Bronchial epithelial cell (primary cell): ENCODE measurements around the gene OGFR. TPM values are rescaled to one million over a fixed set of nuclear protein-coding genes. Genes with fewer than 3 reads are reported as not detected.

Experiments used
- DNase-seq: peaks from one replicate; pipeline ENCODE4 v3.0.0-alpha.2; 2010; ENCODE audit warnings: low read depth
- FAIRE-seq: peaks from 2 replicates; lab custom pipeline; 2011; peaks lifted over from hg19 to GRCh38; lab: Jason Lieb, UNC
- H3K27me3 ChIP-seq: 2 replicates; pipeline ENCODE4 v1.5.1; 2011; ENCODE audit warnings: low read length; ENCODE audit not compliant: control insufficient read depth, insufficient read depth
- H3K36me3 ChIP-seq: 2 replicates; pipeline ENCODE4 v1.5.1; 2011; ENCODE audit warnings: low read length; ENCODE audit not compliant: control insufficient read depth, insufficient read depth
- H3K4me3 ChIP-seq: 2 replicates; pipeline ENCODE4 v1.5.1; 2011; ENCODE audit warnings: mild to moderate bottlenecking, low read depth, low read length, control low read depth
- total RNA-seq: library from RNA; depleted of rRNA; stranded (reverse); fragments of >200 nt; gene quantifications from 2 replicates; pipeline ENCODE4 v1.2.1, GENCODE V29; 2014
- TF ChIP-seq, protein P1 (sequence below): IDR thresholded peaks from 2 replicates; pipeline ENCODE4 v1.5.1; 2011; ENCODE audit warnings: mild to moderate bottlenecking, moderate library complexity, low read length, control low read depth, inconsistent platforms; ENCODE audit not compliant: insufficient read depth, severe bottlenecking

Gene OGFR
- total RNA-seq, 1 donor from 2014 or later: 16.1 TPM

DNA sequence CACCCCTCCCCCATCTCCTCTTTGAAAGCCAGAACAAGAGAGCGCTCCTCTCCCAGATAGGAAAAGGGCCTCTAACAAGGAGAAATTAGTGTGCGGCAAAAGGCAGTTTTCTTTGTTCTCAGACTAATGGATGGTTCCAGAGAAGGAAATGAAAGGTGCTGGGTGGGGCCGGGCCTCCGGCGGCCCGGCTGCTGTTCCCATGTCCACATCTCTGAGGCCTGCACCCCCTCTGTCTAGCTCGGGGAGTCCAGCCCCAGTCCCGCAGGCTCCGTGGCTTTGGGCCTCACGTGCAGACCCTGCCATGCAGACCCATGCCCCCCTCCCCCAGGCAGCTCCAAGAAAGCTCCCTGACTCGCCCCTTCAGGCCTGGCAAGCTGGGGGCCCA lies 44.2 kb upstream of the OGFR start:
- TF ChIP-seq, protein P1, sequence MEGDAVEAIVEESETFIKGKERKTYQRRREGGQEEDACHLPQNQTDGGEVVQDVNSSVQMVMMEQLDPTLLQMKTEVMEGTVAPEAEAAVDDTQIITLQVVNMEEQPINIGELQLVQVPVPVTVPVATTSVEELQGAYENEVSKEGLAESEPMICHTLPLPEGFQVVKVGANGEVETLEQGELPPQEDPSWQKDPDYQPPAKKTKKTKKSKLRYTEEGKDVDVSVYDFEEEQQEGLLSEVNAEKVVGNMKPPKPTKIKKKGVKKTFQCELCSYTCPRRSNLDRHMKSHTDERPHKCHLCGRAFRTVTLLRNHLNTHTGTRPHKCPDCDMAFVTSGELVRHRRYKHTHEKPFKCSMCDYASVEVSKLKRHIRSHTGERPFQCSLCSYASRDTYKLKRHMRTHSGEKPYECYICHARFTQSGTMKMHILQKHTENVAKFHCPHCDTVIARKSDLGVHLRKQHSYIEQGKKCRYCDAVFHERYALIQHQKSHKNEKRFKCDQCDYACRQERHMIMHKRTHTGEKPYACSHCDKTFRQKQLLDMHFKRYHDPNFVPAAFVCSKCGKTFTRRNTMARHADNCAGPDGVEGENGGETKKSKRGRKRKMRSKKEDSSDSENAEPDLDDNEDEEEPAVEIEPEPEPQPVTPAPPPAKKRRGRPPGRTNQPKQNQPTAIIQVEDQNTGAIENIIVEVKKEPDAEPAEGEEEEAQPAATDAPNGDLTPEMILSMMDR: no peak
- DNase-seq (no peak), FAIRE-seq (no peak)
- Histone ChIP-seq H3K4me3 (no peak overlapping the region), H3K27me3 (peaks cover 13% of the 10 kb centered on the region), H3K36me3 (no peaks in the 10 kb centered on the region)

DNA sequence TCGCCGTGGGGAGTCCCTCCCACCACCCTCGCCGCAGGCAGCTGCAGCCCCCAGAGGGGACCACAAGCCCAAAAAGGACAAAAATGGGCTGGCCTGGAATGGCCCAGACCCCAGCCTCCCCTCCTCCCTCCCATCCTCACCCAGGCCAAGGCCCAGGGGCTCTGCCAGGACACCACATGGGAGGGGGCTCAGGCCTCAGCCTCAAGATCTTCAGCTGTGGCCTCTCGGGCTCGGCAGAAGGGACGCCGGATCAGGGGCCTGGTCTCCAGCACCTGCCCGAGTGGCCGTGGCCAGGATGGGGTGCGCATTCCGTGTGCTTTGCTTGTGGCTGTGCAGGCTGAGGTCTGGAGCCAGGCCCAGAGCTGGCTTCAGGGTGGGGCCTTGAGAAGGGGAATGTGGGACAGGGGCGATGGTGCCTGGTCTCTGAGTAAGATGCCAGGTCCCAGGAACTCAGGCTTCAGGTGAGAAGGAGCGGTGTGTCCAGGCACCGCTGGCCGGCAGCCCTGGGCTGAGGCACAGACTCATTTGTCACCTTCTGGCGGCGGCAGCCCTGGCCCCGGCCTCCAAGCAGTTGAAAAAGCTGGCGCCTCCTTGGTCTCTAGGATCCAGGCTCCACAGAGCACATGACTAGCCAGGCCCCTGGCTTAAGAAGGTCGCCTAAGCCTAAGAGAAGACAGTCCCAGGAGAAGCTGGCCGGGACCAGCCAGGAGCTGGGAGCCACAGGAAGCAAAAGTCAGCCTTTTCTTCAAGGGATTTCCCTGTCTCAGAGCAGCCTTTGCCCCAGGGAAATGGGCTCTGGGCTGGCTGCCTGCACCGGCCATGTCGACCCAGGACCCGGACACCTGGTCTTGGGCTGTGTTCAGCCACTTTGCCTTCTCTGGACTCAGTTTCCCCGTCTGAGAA lies 43.5 kb upstream of the OGFR start:
- H3K27me3 ChIP-seq: peaks cover 15% of the 10 kb centered on the region
- FAIRE-seq (no peak), DNase-seq (no peak)
- TF ChIP-seq, protein P1: no peak
- H3K36me3 ChIP-seq: no peaks in the 10 kb centered on the region
- no peak overlapping the region for H3K4me3 ChIP-seq

DNA sequence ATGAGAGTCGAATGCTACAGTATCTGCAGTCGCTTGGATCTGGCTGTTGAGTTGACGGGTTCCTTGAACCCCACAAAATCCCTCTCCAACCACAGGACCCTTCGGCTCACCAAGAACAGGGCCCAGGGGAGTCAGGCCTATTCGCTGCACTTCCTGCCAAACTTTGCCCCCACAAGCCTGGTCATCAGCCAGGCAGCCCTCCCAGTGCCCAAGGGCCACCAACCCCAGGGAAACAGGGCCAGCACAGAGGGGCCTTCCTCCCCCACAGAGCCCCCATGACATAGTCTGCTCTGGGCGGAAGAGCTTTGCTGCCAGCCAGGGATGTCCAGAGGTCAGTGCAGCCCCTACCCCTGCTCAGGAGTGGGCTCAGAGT lies 42.9 kb upstream of the OGFR start:
- TF ChIP-seq, protein P1: no peak
- no peak for DNase-seq
- Histone ChIP-seq H3K4me3 (no peak overlapping the region), H3K27me3 (peaks cover 16% of the 10 kb centered on the region), H3K36me3 (no peaks in the 10 kb centered on the region)
- no peak for FAIRE-seq

DNA sequence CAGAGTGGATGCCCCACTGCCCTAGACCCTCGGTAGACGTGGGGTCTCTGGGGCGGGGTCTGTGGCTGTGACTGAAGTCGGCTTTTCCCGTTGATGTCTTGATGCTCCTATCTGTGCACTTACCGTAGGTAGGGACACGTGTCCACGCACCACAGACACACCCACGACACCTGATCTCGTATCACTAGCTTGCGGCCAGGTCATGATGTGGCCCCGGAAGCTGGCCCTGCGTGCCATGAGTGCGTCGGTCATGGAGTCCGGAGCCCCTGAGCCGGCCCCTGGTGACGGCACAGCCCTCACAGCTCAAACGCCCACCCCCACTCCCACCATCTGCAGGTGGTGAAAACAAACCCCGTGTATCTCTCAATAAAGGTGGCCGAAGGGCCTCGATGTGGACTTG lies 42.3 kb upstream of the OGFR start:
- H3K27me3 ChIP-seq: peaks cover 13% of the 10 kb centered on the region
- DNase-seq (no peak), FAIRE-seq (no peak)
- no peaks in the 10 kb centered on the region for H3K36me3 ChIP-seq
- TF ChIP-seq, protein P1: no peak
- H3K4me3 ChIP-seq: no peak overlapping the region

DNA sequence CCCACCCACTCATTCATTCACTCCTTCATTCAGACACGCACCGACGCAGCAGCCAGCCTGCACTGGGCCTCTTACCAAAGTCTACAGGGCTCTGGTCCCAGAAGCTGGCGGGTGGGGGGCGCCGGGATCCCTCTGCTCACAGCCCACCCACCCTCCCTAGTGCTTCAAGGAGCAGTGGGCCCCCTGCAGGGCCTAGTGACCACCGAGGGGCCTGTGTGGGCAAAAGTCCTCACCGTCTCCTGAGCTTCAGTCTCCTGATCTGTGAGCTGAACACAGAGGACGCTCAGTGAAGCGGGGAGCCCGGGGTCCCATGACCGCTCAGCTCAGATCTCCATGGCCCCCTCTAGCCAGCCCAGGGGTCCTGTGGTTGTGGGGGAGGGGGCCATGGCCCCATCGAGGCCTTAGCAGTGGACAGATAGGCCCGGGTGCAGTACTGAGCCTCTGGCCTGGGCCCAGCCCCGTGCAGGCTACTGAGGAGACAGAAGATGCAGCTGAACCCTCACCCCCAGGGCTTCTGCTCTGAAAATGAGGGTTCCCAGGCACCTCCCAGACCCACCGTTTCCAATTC lies 41.8 kb upstream of the OGFR start:
- TF ChIP-seq, protein P1: no peak
- no peaks in the 10 kb centered on the region for H3K36me3 ChIP-seq
- DNase-seq (no peak), FAIRE-seq (no peak)
- no peak overlapping the region for H3K4me3 ChIP-seq
- peaks cover 11% of the 10 kb centered on the region for H3K27me3 ChIP-seq
